ENCODE measurements around the gene PAXX.

The PAXX gene

DNA sequence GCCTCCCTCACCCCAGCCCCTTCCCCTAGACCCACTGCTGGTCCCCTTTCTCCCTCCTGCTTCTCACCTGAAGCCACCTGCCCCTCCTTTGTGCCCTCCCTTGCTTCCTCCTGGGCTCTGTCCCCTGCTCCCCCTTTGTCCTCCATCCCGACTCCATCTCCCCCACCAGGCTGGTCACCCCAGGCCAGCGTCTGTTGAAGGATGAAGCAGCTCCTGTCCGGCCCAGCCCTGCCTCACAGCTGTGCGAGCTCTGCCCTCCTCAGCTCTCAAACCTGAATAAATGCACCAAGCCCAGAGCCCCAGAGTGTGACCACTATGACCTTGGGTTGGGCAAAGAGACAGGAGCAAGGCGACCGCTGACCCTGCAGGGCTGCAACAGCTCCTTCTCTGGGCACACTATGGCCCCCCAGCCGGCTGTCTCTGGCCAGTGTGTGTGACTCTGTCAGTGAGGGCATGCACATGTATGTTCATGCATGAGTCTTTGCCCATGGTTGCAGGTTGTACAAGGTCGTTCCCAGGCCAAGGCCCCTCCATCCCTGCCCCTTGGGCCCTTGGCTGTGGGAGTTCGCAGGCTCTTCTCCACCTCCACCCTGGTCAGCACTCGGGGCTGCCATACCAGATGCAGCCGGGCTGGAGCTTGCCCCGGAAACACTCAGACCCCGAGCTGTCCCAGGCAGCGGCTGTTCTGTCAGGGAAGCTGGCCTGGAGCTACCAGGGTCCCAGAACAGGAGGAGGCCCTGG is 36.9 kb upstream of the PAXX start:
- WGBS, 2 experiments (ENCODE audit: insufficient coverage in 2 of 2) = 84 to 90% methylated on average over 13 of the region's 14 CpGs
- Histone ChIP-seq H3K4me3 (ENCODE audit: extremely low read depth, insufficient read depth, low read length, poor library complexity, severe bottlenecking) (no peak overlapping the region), H3K4me1 (ENCODE audit: control insufficient read depth, insufficient read depth, low read length, poor library complexity, severe bottlenecking) (no peaks in the 10 kb centered on the region), H3K27ac (ENCODE audit: low read depth, low read length, severe bottlenecking) (no peak overlapping the region), H3K36me3 (ENCODE audit: control insufficient read depth, insufficient read depth, low read length) (no peaks in the 10 kb centered on the region), H3K9me3 (ENCODE audit: control insufficient read depth, low read length) (peaks cover 3% of the 10 kb centered on the region)

DNA sequence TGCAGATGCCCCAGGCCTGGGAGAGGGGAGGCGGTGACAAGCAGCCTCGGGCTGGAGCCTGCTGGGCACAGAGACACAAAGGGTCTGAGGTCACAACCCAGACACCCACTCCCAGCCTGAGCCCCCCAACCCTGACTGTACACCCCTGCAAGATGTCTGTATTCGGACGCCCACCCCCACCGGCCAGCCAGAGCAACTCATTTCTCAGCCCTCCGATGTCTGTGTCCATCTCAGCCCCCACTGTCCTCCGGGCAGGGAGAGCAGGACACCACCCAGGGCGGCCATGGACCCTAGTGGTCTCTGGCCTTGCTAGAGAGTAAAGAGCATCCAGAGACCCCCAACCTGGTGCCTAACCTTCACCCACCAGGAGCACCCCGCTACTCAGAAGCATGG is 36.3 kb upstream of the PAXX start:
- H3K9me3 ChIP-seq (ENCODE audit: control insufficient read depth, low read length) = peaks cover 3% of the 10 kb centered on the region
- H3K4me3 ChIP-seq (ENCODE audit: extremely low read depth, insufficient read depth, low read length, poor library complexity, severe bottlenecking) = no peak overlapping the region
- H3K27ac ChIP-seq (ENCODE audit: low read depth, low read length, severe bottlenecking) = no peak overlapping the region
- H3K36me3 ChIP-seq (ENCODE audit: control insufficient read depth, insufficient read depth, low read length) = no peaks in the 10 kb centered on the region
- peaks cover under 1% of the 10 kb centered on the region for H3K4me1 ChIP-seq (ENCODE audit: control insufficient read depth, insufficient read depth, low read length, poor library complexity, severe bottlenecking)
- WGBS, 2 experiments (ENCODE audit: insufficient coverage in 2 of 2) = 100% methylated on average over 2 to 7 of the region's 9 CpGs

DNA sequence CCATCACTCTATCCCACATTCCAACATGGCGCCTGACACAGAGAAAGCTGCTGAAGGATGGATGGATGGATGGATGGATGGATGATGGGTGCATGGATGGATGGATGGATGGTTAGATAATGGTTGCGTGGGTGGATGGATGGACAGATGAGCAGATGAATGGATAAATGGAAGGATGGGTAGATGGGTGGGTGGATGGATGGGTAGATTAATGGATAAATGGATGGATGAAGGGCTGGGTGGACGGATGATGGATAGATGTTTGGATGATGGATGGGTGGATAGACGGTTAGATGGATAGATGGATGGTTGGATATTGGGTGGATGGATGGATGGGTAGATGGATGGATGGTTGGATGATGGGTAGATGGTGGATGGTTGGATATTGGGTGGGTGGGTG is 35.6 kb upstream of the PAXX start:
- H3K36me3 ChIP-seq (ENCODE audit: control insufficient read depth, insufficient read depth, low read length) = no peaks in the 10 kb centered on the region

DNA sequence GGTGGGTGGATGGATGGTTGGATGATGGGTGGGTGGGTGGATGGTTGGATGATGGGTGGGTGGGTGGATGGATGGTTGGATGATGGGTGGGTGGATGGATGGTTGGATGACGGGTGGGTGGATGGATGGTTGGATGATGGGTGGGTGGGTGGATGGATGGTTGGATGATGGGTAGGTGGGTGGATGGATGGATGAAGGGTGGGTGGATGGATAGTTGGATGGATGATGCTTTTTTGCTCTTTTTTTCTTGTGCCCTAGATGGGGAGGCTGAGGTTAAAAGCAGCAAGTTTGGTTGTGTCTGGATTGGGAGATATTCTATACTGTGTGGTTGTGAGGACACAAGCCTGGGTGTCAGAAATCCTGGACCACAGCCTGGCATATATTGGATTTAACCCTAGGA is 34.8 kb upstream of the PAXX start:
- no peak overlapping the region for H3K4me3 ChIP-seq (ENCODE audit: extremely low read depth, insufficient read depth, low read length, poor library complexity, severe bottlenecking)
- H3K36me3 ChIP-seq (ENCODE audit: control insufficient read depth, insufficient read depth, low read length) = no peaks in the 10 kb centered on the region
- 83 to 88% methylated on average over 1 of the region's 1 CpG for WGBS, 2 experiments (ENCODE audit: insufficient coverage in 2 of 2)
- no peak overlapping the region for H3K27ac ChIP-seq (ENCODE audit: low read depth, low read length, severe bottlenecking)
- peaks cover 3% of the 10 kb centered on the region for H3K4me1 ChIP-seq (ENCODE audit: control insufficient read depth, insufficient read depth, low read length, poor library complexity, severe bottlenecking)
- peaks cover 3% of the 10 kb centered on the region for H3K9me3 ChIP-seq (ENCODE audit: control insufficient read depth, low read length)

More for the DNA sequence above, 35.6 kb upstream of the PAXX start:
- Histone ChIP-seq H3K27ac (ENCODE audit: low read depth, low read length, severe bottlenecking) (no peak overlapping the region), H3K4me3 (ENCODE audit: extremely low read depth, insufficient read depth, low read length, poor library complexity, severe bottlenecking) (no peak overlapping the region), H3K4me1 (ENCODE audit: control insufficient read depth, insufficient read depth, low read length, poor library complexity, severe bottlenecking) (peaks cover 3% of the 10 kb centered on the region), H3K9me3 (ENCODE audit: control insufficient read depth, low read length) (peaks cover 3% of the 10 kb centered on the region)
- WGBS, 2 experiments (ENCODE audit: insufficient coverage in 2 of 2) = 85 to 93% methylated on average over 4 of the region's 4 CpGs

DNA sequence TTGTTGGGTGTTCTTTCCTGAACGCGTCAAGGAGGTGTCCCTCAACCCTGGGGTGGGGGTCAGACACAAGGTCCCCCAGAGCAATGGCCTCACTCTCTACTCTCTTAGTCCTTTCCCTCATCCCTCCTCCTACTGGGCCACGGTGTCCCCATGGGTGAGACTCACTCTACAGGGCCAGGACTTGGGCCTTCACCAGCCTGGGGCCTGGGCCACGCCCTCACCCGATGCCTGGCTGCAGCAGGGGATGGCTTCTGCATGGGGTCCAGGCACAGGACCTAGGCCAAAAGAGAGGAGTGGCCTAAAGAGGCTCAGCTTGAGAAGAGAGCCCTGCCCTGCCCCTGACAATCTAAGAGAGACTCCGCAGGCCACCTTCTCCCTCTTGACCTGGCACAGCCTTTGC is 34.3 kb upstream of the PAXX start:
- Histone ChIP-seq H3K4me3 (ENCODE audit: extremely low read depth, insufficient read depth, low read length, poor library complexity, severe bottlenecking) (no peak overlapping the region), H3K27ac (ENCODE audit: low read depth, low read length, severe bottlenecking) (no peak overlapping the region), H3K36me3 (ENCODE audit: control insufficient read depth, insufficient read depth, low read length) (no peaks in the 10 kb centered on the region), H3K4me1 (ENCODE audit: control insufficient read depth, insufficient read depth, low read length, poor library complexity, severe bottlenecking) (peaks cover 3% of the 10 kb centered on the region), H3K9me3 (ENCODE audit: control insufficient read depth, low read length) (peaks cover 3% of the 10 kb centered on the region)
- WGBS, 2 experiments (ENCODE audit: insufficient coverage in 2 of 2) = 86 to 94% methylated on average over 4 to 5 of the region's 6 CpGs

DNA sequence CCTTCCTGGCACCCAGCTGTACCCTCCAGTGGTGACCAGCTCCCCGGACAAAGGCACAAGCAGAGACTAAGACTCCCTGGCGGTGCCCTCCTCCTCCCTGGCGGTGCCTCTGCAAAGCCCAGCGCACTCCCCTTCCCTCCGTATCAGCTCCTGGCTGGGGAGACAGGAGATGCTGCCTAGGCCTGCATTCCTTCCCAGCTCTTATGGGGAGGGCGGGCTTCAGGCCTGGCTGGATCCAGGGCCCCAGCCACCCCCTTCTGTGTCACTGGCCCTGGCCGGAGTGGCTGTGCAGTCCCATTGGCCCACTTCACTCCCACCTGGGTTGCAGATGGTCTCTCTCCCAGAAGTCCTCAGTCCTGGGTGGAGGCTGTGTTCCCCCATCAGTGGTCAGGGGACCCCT is 33.7 kb upstream of the PAXX start:
- Histone ChIP-seq H3K4me1 (ENCODE audit: control insufficient read depth, insufficient read depth, low read length, poor library complexity, severe bottlenecking) (peaks cover 3% of the 10 kb centered on the region), H3K36me3 (ENCODE audit: control insufficient read depth, insufficient read depth, low read length) (no peaks in the 10 kb centered on the region), H3K9me3 (ENCODE audit: control insufficient read depth, low read length) (peaks cover 3% of the 10 kb centered on the region), H3K27ac (ENCODE audit: low read depth, low read length, severe bottlenecking) (no peak overlapping the region), H3K4me3 (ENCODE audit: extremely low read depth, insufficient read depth, low read length, poor library complexity, severe bottlenecking) (no peak overlapping the region)
- 80 to 82% methylated on average over 6 to 7 of the region's 7 CpGs for WGBS, 2 experiments (ENCODE audit: insufficient coverage in 2 of 2)

DNA sequence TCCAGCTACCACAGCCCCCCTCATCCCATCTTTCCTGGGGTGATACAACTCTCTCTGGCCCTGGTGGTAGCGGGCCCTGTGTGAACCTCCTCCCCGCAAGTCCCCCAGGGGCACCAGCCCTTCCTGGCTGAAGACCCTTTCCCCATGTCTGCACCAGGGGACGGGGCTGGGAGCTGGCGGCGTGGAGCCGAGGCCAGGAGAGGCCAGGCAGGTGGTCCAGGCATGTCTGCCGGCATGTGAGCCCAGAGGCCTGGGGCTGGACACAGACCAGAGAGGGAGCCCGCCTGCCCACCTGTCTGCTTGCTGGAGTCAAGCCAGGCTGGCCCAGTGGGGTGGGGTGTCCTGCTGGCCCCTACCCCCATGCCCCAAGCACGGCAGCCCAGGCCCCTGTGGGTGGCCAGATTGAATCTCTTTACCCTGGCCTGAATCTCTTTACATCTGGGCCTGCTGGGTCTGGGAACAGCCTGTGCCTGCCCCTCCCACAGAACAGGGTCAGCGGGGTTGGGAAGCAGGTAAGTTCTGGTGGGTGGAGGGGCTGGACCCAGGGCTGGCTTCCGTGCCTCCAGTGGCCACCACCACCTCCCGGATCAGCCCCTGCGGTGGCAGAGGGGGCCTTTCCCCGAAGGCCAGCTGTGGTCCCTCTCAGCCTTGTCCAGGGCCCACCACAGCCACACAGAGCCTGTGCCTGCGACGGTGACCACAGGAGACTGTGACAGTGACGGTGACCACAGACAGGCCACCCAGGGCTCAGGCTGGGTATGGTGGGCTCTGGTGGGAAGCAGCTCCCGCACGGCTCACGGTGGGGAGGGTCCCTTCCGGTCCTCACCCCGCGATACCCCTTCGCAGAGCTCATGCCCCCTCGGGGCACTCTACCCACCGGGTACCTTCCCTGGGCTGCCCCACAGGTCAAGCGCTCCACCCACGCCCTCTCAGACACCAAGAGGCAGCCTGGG is 33.0 kb upstream of the PAXX start:
- Histone ChIP-seq H3K4me1 (ENCODE audit: control insufficient read depth, insufficient read depth, low read length, poor library complexity, severe bottlenecking) (peaks cover 3% of the 10 kb centered on the region), H3K9me3 (ENCODE audit: control insufficient read depth, low read length) (peaks cover 3% of the 10 kb centered on the region), H3K36me3 (ENCODE audit: control insufficient read depth, insufficient read depth, low read length) (no peaks in the 10 kb centered on the region), H3K27ac (ENCODE audit: low read depth, low read length, severe bottlenecking) (no peak overlapping the region), H3K4me3 (ENCODE audit: extremely low read depth, insufficient read depth, low read length, poor library complexity, severe bottlenecking) (no peak overlapping the region)
- WGBS, 2 experiments (ENCODE audit: insufficient coverage in 2 of 2) = 91% methylated on average over 25 to 26 of the region's 28 CpGs

DNA sequence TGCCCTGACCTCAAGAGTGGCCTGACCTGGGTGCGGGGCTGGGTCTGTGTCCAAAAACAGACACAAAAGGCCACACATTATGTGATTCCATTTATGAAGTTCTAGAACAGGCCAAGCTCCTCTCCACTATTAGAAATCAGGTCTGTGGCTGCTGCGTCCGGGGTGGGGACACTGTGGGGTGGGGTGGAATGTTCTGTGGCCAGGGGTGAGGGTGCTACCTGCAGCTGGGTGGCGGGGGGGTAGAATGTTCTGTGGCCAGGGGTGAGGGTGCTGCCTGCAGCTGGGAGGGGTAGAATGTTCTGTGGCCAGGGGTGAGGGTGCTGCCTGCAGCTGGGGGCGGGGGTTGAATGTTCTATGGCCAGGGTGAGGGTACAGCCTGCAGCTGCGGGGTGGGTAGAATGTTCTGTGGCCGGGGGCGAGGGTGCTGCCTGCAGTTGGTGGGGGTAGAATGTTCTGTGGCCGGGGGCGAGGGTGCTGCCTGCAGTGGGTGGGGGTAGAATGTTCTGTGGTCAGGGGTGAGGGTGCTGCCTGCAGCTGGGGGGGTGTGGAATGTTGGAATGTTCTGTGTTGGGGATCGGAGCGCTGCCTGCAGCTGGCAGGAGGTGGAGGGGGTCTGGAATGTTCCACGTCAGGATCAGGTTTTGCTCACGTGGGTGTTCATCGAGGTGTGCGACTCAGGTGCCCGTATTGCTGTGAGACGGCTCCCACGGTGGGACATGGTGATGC is 31.8 kb upstream of the PAXX start:
- Histone ChIP-seq H3K4me1 (ENCODE audit: control insufficient read depth, insufficient read depth, low read length, poor library complexity, severe bottlenecking) (peaks cover 3% of the 10 kb centered on the region), H3K4me3 (ENCODE audit: extremely low read depth, insufficient read depth, low read length, poor library complexity, severe bottlenecking) (no peak overlapping the region), H3K9me3 (ENCODE audit: control insufficient read depth, low read length) (peaks cover 3% of the 10 kb centered on the region), H3K27ac (ENCODE audit: low read depth, low read length, severe bottlenecking) (no peak overlapping the region), H3K36me3 (ENCODE audit: control insufficient read depth, insufficient read depth, low read length) (no peaks in the 10 kb centered on the region)
- 94 to 96% methylated on average over 10 to 11 of the region's 19 CpGs for WGBS, 2 experiments (ENCODE audit: insufficient coverage in 2 of 2)

DNA sequence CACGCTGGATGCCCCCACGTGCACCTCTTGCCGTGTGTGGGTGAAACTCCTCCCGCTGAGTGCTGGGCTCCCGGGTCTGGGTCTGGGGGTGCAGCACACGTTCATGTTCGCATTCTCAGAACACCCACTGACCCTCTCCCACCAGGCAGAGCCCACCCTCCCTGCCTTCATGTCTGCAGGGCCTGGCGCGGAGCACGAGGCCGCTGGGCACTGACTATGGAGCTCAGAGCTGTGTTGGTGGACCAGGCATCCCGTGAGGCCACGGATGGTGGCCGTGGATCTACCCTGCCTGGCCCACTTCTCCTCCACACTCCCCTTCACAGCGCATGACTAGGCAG is 31.3 kb upstream of the PAXX start:
- Histone ChIP-seq H3K4me1 (ENCODE audit: control insufficient read depth, insufficient read depth, low read length, poor library complexity, severe bottlenecking) (peaks cover 3% of the 10 kb centered on the region), H3K9me3 (ENCODE audit: control insufficient read depth, low read length) (peaks cover 3% of the 10 kb centered on the region), H3K36me3 (ENCODE audit: control insufficient read depth, insufficient read depth, low read length) (no peaks in the 10 kb centered on the region), H3K4me3 (ENCODE audit: extremely low read depth, insufficient read depth, low read length, poor library complexity, severe bottlenecking) (no peak overlapping the region), H3K27ac (ENCODE audit: low read depth, low read length, severe bottlenecking) (no peak overlapping the region)
- 95% methylated on average over 10 to 11 of the region's 15 CpGs for WGBS, 2 experiments (ENCODE audit: insufficient coverage in 2 of 2)

DNA sequence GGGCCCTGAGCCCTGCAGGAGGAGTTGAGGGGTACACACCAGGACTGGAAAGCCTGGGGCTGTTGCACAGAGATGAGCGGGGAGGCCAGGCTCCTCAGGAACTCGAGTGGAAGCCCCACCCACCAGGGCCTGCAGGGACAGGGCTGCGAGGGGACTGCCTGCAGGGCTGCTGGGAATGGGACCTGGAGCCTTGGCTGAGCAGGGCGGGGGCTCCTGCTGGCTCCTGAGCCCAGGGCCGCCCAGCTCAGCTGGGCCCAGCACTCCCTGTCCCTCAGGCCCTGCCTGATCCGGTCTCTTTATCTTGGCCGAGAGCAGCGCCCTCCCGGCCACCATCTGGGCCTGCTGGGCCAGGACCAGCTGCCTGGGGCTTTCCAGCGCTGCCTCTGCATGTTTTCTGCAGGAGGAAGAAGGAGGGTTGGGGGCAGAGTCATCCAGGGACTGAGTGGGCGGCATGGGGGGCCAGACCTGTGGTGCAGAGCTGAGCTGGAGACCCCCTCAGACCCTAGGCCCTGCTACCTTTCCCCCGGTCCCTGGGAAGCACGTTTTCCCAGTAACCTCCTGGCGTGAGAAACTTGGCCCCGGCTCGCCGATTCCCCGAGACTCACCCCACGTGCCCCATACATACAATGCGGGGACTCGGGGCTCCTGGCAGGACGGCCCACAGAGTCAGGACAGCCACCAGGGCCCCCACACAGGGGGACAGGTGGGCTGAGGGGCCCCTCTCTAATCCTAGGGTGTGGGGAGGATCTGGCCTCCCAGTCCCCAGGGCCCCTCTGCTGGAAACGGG is 30.8 kb upstream of the PAXX start:
- peaks cover 3% of the 10 kb centered on the region for H3K4me1 ChIP-seq (ENCODE audit: control insufficient read depth, insufficient read depth, low read length, poor library complexity, severe bottlenecking)
- no peaks in the 10 kb centered on the region for H3K36me3 ChIP-seq (ENCODE audit: control insufficient read depth, insufficient read depth, low read length)

More for the DNA sequence above, 30.8 kb upstream of the PAXX start:
- no peak overlapping the region for H3K27ac ChIP-seq (ENCODE audit: low read depth, low read length, severe bottlenecking)
- H3K9me3 ChIP-seq (ENCODE audit: control insufficient read depth, low read length) = peaks cover 2% of the 10 kb centered on the region
- 86 to 88% methylated on average over 13 to 19 of the region's 23 CpGs for WGBS, 2 experiments (ENCODE audit: insufficient coverage in 2 of 2)
- no peak overlapping the region for H3K4me3 ChIP-seq (ENCODE audit: extremely low read depth, insufficient read depth, low read length, poor library complexity, severe bottlenecking)
